HepG2 (cell line): ENCODE data around the gene ZSCAN21. TPM values are rescaled to one million over a fixed set of nuclear protein-coding genes. Genes with fewer than 3 reads are reported as not detected.

Source experiments
- ASH2L ChIP-seq: fragments of 300-600, 200-600 bp; sonication (generic); IDR thresholded peaks from 2 replicates; pipeline ENCODE4 v1.7.0; 2017; ENCODE audit warnings: low read depth, mild to moderate bottlenecking, moderate library complexity, mixed read lengths, low read length; ENCODE audit not compliant: insufficient read length
- ATF4 ChIP-seq, 2 experiments: fragments of 450-650 bp in 1 of 2; sonication (generic) in 1 of 2; formaldehyde crosslinking; IDR thresholded peaks; 2 replicates each; pipeline versions ENCODE4 v1.5.0 to v1.8.0; 2020 to 2022; ENCODE audit warnings: mild to moderate bottlenecking in 1 of 2, missing genetic modification reagents in 1 of 2
- EP300 ChIP-seq, 3 experiments: sonication (generic) in 1 of 3; formaldehyde crosslinking in 1 of 3; IDR thresholded peaks; 2 replicates each; pipeline versions ENCODE4 v1.5.1 to v1.6.1; 2011 to 2020; ENCODE audit warnings: low read depth in 2 of 3, low read length in 2 of 3, borderline replicate concordance in 1 of 3, improper control_type of control experiment in 1 of 3, mild to moderate bottlenecking in 1 of 3, missing genetic modification reagents in 1 of 3, moderate library complexity in 1 of 3
- HIVEP1 ChIP-seq: sonication (generic); formaldehyde crosslinking; IDR thresholded peaks from 2 replicates; pipeline ENCODE4 v1.4.0; 2020; ENCODE audit warnings: mild to moderate bottlenecking, missing genetic modification reagents
- KDM1A ChIP-seq: IDR thresholded peaks from 2 replicates; pipeline ENCODE4 v1.6.1; 2016; ENCODE audit warnings: missing compliant biosample characterization
- MAFG ChIP-seq: sonication (generic); formaldehyde crosslinking; IDR thresholded peaks from 2 replicates; pipeline ENCODE4 v1.5.1; 2020; ENCODE audit warnings: mild to moderate bottlenecking, missing genetic modification reagents
- NFIC ChIP-seq: IDR thresholded peaks from 2 replicates; pipeline ENCODE4 v1.6.1; 2012; ENCODE audit warnings: mild to moderate bottlenecking, low read length, inconsistent platforms
- PRDM4 ChIP-seq: sonication (generic); formaldehyde crosslinking; IDR thresholded peaks from 2 replicates; pipeline ENCODE4 v1.9.0; 2021; ENCODE audit warnings: missing genetic modification reagents, borderline replicate concordance
- RFXAP ChIP-seq: sonication (generic); formaldehyde crosslinking; IDR thresholded peaks from 2 replicates; pipeline ENCODE4 v1.4.0; 2020; ENCODE audit warnings: missing genetic modification reagents, borderline replicate concordance
- SMARCE1 ChIP-seq: fragments of 450-650 bp; IDR thresholded peaks from 2 replicates; pipeline ENCODE4 v1.6.1; 2017; ENCODE audit warnings: borderline replicate concordance
- TFAP4 ChIP-seq: sonication (generic); IDR thresholded peaks from 2 replicates; pipeline ENCODE4 v1.6.1; 2016; ENCODE audit warnings: low read depth, borderline replicate concordance
- YEATS2 ChIP-seq: sonication (generic); formaldehyde crosslinking; IDR thresholded peaks from 2 replicates; pipeline ENCODE4 v1.4.0; 2020; ENCODE audit warnings: missing genetic modification reagents, borderline replicate concordance
- ZKSCAN1 ChIP-seq: fragments of 150-350 bp; IDR thresholded peaks from 2 replicates; pipeline ENCODE4 v1.6.1; 2014; ENCODE audit warnings: low read length
- ZMYM2 ChIP-seq: sonication (generic); formaldehyde crosslinking; IDR thresholded peaks from 2 replicates; pipeline ENCODE4 v1.8.0; 2022; ENCODE audit warnings: mild to moderate bottlenecking, missing genetic modification reagents
- ZNF782 ChIP-seq: sonication (generic); formaldehyde crosslinking; IDR thresholded peaks from 2 replicates; pipeline ENCODE4 v1.4.0; 2020; ENCODE audit warnings: missing genetic modification reagents, mild to moderate bottlenecking, borderline replicate concordance
- ZNF839 ChIP-seq: sonication (generic); formaldehyde crosslinking; IDR thresholded peaks from 2 replicates; pipeline ENCODE4 v1.4.0; 2020; ENCODE audit warnings: missing genetic modification reagents, mild to moderate bottlenecking, borderline replicate concordance
- ZNF878 ChIP-seq: sonication (generic); formaldehyde crosslinking; IDR thresholded peaks from 2 replicates; pipeline ENCODE4 v1.8.1; 2023; ENCODE audit warnings: mild to moderate bottlenecking, missing genetic modification reagents, moderate library complexity
- polyA plus RNA-seq, 8 experiments: library from polyadenylated mRNA; depleted of rRNA in 3 of 8; stranded (reverse) in 7 of 8; unstranded in 1 of 8; fragments of >200 nt; fragmentation: Illumina TruSeq in 4 of 8; extraction: Trizol in 4 of 8; gene quantifications; 2 replicates each; pipeline versions ENCODE4 v1.2.1 to v1.2.3, GENCODE V29; 2011 to 2016; ENCODE audit warnings: low read depth in 4 of 8, missing spikeins in 1 of 8, mixed read lengths in 1 of 8; ENCODE audit not compliant: insufficient read depth in 1 of 8
- total RNA-seq, 5 experiments: library from RNA; depleted of rRNA; stranded (reverse); fragments of >200 nt; fragmentation: Illumina TruSeq; extraction: Trizol; gene quantifications; 2 replicates each; pipeline ENCODE4 v1.2.3, GENCODE V29; 2016; ENCODE audit warnings: low read depth in 1 of 5
- TF ChIP-seq, protein P1 (sequence below): sonication (generic); formaldehyde crosslinking; IDR thresholded peaks from 2 replicates; pipeline ENCODE4 v1.5.1; 2020; ENCODE audit warnings: mild to moderate bottlenecking, missing genetic modification reagents
- TF ChIP-seq, protein P2 (sequence below): IDR thresholded peaks from 2 replicates; pipeline ENCODE4 v1.6.1; 2012; ENCODE audit warnings: low read depth, low read length, improper control_type of control experiment

The ZSCAN21 gene
- total and polyA plus RNA-seq, 2 of the 13 experiments (the other 11 are each of a cell fraction or from before 2014, with no cell fraction given) = 7.0 to 10.0 TPM

DNA sequence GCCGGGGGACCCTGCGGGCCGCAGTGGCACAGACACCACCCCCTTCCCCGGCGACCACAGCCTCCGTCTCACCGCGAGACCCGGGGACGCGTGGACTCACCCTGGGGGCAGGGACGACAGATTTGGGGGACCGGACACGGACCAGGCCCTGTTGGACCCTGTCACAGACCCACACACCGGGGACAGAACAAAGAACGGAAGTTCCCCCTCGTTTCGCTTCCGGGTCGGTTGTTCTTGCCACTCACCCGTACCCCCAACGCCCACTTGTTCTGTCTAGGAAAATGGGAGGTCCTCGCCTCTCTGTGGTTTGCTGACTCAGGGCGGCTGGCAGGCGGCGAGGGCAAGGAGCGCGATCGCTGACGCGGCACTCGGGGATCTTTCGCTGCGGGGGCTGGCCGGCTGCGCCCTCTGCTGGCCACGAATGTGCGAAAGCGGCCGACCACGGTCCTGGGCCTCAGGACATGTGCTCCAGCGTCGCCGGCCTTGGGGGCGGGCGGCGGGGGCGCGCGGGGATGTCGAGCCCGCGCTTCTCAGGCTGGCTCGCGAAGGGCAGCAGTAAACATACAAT, 32.0 kb downstream of the ZSCAN21 start, which contains the start of gene ZNF3 (continued):
- TF ChIP-seq ZNF782 (CRISPR knock-in tag) (peak; percentile 53; the same call in 1 of the 2 replicates), ZNF878 (CRISPR knock-in tag) (peak; percentile 98), PRDM4 (CRISPR knock-in tag) (no peak), EP300 (IDR thresholded peaks at IDR 0.05; ENCODE audit: low read depth in 2 of 2, low read length in 2 of 2) (peak in 1 of 2 experiments; percentile 46; a peak in 2 of 4 replicates), EP300 (CRISPR knock-in tag; IDR thresholded peaks at IDR 0.05; ENCODE audit: borderline replicate concordance) (peak; percentile 68; the same call in 1 of the 2 replicates), TFAP4 (peak; percentile 69; the same call in 1 of the 2 replicates), ZMYM2 (CRISPR knock-in tag) (peak; percentile 69; the same call in 1 of the 2 replicates), NFIC (no peak), YEATS2 (CRISPR knock-in tag) (peak; percentile 95; the same call in 1 of the 2 replicates), ZNF839 (CRISPR knock-in tag) (peak; percentile 53; the same call in 1 of the 2 replicates), SMARCE1 (no peak), RFXAP (CRISPR knock-in tag) (peak; percentile 84), KDM1A (CRISPR knock-in tag) (0 out of 2 replicates have a peak, but pooled peaks have one; percentile 8), ZKSCAN1 (peak; percentile 40; the same call in 1 of the 2 replicates), ASH2L (peak; percentile 85), MAFG (peak; percentile 100), ATF4 (CRISPR knock-in tag; IDR thresholded peaks at IDR 0.05) (peak in 1 of 2 experiments; percentile 66; a peak in 1 of 4 replicates), HIVEP1 (CRISPR knock-in tag) (peak; percentile 79)
- TF ChIP-seq, protein P1, sequence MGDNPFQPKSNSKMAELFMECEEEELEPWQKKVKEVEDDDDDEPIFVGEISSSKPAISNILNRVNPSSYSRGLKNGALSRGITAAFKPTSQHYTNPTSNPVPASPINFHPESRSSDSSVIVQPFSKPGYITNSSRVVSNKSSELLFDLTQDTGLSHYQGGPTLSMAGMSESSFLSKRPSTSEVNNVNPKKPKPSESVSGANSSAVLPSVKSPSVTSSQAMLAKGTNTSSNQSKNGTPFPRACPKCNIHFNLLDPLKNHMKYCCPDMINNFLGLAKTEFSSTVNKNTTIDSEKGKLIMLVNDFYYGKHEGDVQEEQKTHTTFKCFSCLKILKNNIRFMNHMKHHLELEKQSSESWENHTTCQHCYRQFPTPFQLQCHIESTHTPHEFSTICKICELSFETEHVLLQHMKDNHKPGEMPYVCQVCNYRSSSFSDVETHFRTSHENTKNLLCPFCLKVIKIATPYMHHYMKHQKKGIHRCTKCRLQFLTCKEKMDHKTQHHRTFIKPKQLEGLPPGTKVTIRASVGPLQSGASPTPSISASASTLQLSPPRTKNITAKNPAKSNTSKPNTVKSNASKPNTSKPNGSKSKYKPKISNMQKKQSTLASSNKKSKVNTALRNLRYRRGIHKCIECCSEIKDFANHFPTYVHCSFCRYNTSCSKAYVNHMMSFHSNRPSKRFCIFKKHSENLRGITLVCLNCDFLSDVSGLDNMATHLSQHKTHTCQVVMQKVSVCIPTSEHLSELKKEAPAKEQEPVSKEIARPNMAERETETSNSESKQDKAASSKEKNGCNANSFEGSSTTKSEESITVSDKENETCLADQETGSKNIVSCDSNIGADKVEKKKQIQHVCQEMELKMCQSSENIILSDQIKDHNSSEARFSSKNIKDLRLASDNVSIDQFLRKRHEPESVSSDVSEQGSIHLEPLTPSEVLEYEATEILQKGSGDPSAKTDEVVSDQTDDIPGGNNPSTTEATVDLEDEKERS (CRISPR knock-in tag) = peak; percentile 12; the same call in 1 of the 2 replicates
- TF ChIP-seq, protein P2, sequence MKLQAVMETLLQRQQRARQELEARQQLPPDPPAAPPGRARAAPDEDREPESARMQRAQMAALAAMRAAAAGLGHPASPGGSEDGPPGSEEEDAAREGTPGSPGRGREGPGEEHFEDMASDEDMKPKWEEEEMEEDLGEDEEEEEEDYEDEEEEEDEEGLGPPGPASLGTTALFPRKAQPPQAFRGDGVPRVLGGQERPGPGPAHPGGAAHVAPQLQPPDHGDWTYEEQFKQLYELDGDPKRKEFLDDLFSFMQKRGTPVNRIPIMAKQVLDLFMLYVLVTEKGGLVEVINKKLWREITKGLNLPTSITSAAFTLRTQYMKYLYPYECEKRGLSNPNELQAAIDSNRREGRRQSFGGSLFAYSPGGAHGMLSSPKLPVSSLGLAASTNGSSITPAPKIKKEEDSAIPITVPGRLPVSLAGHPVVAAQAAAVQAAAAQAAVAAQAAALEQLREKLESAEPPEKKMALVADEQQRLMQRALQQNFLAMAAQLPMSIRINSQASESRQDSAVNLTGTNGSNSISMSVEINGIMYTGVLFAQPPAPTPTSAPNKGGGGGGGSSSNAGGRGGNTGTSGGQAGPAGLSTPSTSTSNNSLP = no peak
